HG03280 (cell line): ENCODE data around the gene NUP210L.
A peak's percentile ranks its signal among the peaks of the same experiment; 100 is the strongest.

Experiments used
- ATAC-seq: cut with Tn5 transposase; IDR thresholded peaks from one replicate; pipeline ENCODE4 v1.9.1; 2021; ENCODE audit warnings: mild to moderate bottlenecking, moderate library complexity; ENCODE audit not compliant: unreplicated experiment

Gene NUP210L

DNA sequence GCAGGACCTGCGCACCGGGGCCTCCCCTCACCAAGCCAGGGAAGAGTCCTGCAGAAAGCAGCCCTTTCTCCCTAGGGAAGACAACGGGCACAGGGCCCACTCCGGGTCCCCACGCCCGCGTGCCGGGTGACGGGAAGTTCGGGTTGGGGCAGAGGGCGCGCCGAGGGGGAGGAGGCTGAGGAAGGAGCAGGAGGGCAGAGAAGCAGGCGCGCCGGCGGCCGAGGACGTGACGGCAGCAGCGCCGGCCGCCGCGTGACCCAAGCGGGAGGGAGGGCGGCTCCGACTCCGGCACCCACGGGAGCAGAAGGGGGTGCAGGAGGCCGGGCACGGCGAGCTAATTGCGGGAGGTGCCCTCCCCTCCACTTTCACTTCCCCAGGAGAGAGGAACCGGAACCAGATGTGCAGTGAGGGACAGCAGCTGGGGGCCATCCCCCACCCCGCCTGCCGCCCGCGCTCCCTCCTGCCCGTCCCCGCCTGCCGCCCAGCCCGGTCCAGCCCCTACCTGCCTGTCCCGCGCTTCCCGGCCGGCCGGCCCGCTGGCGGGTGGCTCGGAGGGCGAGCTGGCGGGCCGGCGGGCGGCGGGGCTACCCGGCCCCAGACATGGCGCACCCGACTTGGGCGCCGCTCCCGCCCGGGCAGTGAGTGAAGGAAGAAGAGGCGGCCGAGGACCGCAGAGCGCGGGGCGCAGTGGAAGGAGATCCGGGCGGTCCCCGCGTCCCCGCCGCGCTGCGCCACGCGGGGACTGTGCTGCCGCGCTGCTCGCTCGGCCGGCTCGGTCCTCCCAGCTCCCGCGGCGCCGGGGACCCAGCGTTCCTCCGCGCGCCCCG is 208.9 kb downstream of the NUP210L start:
- ATAC-seq: peak; percentile 59

DNA sequence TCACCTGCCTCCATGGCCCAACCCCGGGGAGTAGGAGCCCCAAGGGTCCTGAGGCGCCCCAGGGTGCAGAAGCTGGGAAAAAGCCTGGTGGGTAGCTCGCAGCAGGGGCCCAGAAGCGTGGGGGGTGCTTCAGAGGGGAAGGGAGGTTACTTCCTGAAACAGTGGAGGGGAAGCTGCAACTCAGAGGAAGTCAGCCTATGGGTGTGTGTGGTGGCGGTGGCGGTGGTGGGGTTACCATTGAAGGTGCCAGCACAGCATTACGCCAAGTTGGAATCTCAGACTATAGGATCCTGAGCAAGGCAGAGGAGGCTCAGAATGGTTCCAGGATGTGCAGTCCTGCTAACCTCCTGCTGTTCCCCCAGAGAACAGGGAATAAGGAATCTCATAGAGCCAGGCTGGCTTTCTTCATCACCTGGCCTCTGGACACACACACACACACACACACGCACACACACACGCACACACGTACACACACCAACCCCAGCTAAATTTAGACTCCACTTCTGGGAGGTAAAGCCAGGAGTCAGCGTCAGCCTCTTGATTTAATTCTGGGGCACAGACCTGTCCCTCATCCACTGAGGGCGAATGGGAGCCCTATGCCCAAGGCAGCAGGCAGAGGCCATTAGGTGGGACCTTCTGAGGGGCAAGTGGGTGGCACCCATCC is 209.6 kb downstream of the NUP210L start:
- ATAC-seq: no peak

DNA sequence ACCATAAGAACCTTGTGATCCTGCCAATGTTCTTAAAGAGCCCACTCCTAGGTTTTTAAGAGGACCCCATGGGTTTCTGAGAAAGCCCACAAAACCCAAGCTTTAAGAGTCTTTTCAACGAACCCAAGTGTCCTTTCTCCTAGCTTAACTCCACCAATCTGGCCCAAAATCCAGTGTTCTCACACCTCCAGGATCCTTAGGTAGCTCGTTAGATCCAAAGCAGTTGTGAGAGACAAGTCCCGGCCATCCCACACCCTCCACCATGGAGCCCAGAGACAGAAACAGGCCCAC is 210.1 kb downstream of the NUP210L start:
- ATAC-seq: no peak

DNA sequence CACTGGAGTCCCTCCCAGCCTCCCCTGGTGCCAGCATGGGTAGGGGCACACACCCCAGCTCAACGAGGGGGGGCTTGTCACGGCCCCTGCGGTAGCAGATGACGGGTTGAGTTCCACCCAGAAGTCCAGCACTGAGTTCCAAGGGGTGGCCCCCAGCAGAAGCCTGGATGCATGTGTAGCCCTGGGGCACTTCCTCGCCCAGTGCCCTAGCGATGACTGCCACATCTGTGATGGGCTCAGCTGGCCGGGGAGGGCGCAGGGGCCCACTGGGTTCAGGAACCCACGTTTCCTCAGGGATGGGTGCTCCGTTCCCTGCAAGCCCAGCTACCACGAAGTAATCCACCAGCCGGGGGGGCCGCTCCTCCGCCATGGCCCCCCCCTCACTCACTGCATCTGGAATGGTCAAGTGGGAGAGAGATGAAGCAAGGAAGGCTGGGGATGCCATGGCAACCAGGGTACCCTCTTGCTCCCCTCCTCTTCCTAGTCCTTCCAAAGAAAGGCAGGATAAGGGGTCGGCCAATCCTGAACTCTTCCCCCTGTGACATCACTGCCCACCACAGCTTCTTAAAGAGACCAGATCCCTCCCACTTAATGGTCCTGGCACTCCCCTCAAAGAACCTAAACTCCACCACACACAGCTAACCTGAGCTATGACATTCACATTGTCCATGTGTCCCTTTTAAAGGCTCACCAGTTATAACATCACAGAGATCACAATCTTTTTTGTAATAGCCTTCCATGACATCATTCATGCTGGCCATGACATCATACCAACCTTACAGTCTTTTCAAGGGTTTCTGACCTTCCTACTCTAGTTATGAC is 210.7 kb downstream of the NUP210L start:
- no peak for ATAC-seq

DNA sequence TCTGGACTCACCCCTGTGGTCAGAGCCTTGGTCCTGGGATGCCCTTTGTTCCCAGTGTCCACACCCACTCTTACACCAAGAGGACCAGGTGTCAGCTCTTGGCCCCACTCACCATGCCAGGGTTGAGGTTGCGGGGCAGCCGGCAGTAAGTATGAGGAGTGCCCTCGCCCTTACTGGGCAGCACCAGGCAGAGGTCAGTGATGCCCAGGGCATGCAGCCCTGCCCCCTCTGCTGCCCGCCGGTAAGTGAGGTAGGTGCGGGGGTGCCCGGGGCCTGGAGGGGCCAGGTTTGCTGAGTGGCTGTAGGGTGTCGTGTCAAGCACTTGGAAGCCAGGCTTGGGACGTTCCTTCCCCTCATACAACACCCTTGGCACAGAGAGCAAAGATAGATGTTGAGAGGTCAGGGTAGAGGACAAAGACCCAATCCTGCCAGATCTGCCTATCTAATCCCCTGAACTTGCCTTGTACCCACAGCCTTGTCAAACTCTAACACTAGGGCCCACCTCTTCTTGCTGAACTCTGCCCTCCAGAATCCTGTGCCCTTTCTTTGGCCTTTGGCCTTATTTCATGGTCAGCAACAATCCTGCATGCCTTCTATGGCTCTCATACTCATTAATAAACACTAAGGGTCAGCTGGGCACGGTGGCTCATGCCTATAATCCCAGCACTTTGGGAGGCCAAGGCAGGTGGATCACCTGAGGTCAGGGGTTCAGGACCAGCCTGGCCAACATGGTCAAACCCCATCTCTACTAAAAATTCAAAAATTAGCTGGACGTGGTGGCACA is 211.9 kb downstream of the NUP210L start:
- no peak for ATAC-seq
